HepG2 (cell line): ENCODE measurements around the gene FOXA3. TPM values are rescaled to one million over a fixed set of nuclear protein-coding genes. Genes with fewer than 3 reads are reported as not detected.
A peak's percentile ranks its signal among the peaks of the same experiment; 100 is the strongest.

Experiments
- ARID2 ChIP-seq: sonication (generic); formaldehyde crosslinking; IDR thresholded peaks from 2 replicates; pipeline ENCODE4 v1.8.1; 2022; ENCODE audit warnings: mild to moderate bottlenecking, missing genetic modification reagents, borderline replicate concordance
- CTCF ChIP-seq: sonication (generic); formaldehyde crosslinking; IDR thresholded peaks from 2 replicates; pipeline ENCODE4 v1.5.0; 2020; ENCODE audit warnings: mild to moderate bottlenecking, missing genetic modification reagents, moderate library complexity
- ERF ChIP-seq: IDR thresholded peaks from 2 replicates; pipeline ENCODE4 v1.6.1; 2018; ENCODE audit warnings: missing biosample characterization, missing genetic modification reagents
- HIC2 ChIP-seq: sonication (generic); formaldehyde crosslinking; IDR thresholded peaks from 2 replicates; pipeline ENCODE4 v1.9.0; 2022; ENCODE audit warnings: low read depth, missing genetic modification reagents
- KIAA2018 ChIP-seq: sonication (generic); formaldehyde crosslinking; IDR thresholded peaks from 2 replicates; pipeline ENCODE4 v1.5.0; 2020; ENCODE audit warnings: mild to moderate bottlenecking, missing genetic modification reagents, borderline replicate concordance
- MAFG ChIP-seq: sonication (generic); formaldehyde crosslinking; IDR thresholded peaks from 2 replicates; pipeline ENCODE4 v1.5.1; 2020; ENCODE audit warnings: mild to moderate bottlenecking, missing genetic modification reagents
- MXD3 ChIP-seq: IDR thresholded peaks from 2 replicates; pipeline ENCODE4 v1.6.1; 2016; ENCODE audit warnings: mild to moderate bottlenecking, missing biosample characterization, missing genetic modification reagents
- NFIB ChIP-seq: sonication (generic); formaldehyde crosslinking; IDR thresholded peaks from 2 replicates; pipeline ENCODE4 v1.9.0; 2021; ENCODE audit warnings: missing genetic modification reagents, mild to moderate bottlenecking, borderline replicate concordance
- PAWR ChIP-seq: sonication (generic); formaldehyde crosslinking; IDR thresholded peaks from 2 replicates; pipeline ENCODE4 v1.4.0; 2020; ENCODE audit warnings: missing genetic modification reagents, mild to moderate bottlenecking, borderline replicate concordance
- PLRG1 ChIP-seq: fragments of 450-650 bp; conservative IDR thresholded peaks from 2 replicates; pipeline ENCODE4 v1.6.1; 2016
- POLR2AphosphoS2 ChIP-seq: IDR thresholded peaks from 2 replicates; pipeline ENCODE4 v1.6.1; 2011; ENCODE audit warnings: low read depth, low read length, improper control_type of control experiment
- SP140L ChIP-seq: sonication (generic); formaldehyde crosslinking; IDR thresholded peaks from 2 replicates; pipeline ENCODE4 v1.4.0; 2020; ENCODE audit warnings: missing genetic modification reagents, borderline replicate concordance
- ZKSCAN8 ChIP-seq: IDR thresholded peaks from 2 replicates; pipeline ENCODE4 v1.6.1; 2016; ENCODE audit warnings: borderline replicate concordance, missing genetic modification reagents, missing compliant biosample characterization
- ZNF12 ChIP-seq: sonication (generic); formaldehyde crosslinking; IDR thresholded peaks from 2 replicates; pipeline ENCODE4 v1.5.0; 2020; ENCODE audit warnings: missing genetic modification reagents
- ZNF234 ChIP-seq: sonication (generic); formaldehyde crosslinking; conservative IDR thresholded peaks from 2 replicates; pipeline ENCODE4 v1.5.1; 2020; ENCODE audit warnings: mild to moderate bottlenecking, missing genetic modification reagents
- ZNF816 ChIP-seq: sonication (generic); formaldehyde crosslinking; IDR thresholded peaks from 2 replicates; pipeline ENCODE4 v1.8.0; 2022; ENCODE audit warnings: missing genetic modification reagents, mild to moderate bottlenecking, borderline replicate concordance
- ZNF83 ChIP-seq: sonication (generic); formaldehyde crosslinking; IDR thresholded peaks from 2 replicates; pipeline ENCODE4 v1.4.0; 2020; ENCODE audit warnings: missing genetic modification reagents, mild to moderate bottlenecking, borderline replicate concordance
- polyA plus RNA-seq, 8 experiments: library from polyadenylated mRNA; depleted of rRNA in 3 of 8; stranded (reverse) in 7 of 8; unstranded in 1 of 8; fragments of >200 nt; fragmentation: Illumina TruSeq in 4 of 8; extraction: Trizol in 4 of 8; gene quantifications; 2 replicates each; pipeline versions ENCODE4 v1.2.1 to v1.2.3, GENCODE V29; 2011 to 2016; ENCODE audit warnings: low read depth in 4 of 8, missing spikeins in 1 of 8, mixed read lengths in 1 of 8; ENCODE audit not compliant: insufficient read depth in 1 of 8
- total RNA-seq, 5 experiments: library from RNA; depleted of rRNA; stranded (reverse); fragments of >200 nt; fragmentation: Illumina TruSeq; extraction: Trizol; gene quantifications; 2 replicates each; pipeline ENCODE4 v1.2.3, GENCODE V29; 2016; ENCODE audit warnings: low read depth in 1 of 5

The FOXA3 gene
- total and polyA plus RNA-seq, 2 of the 13 experiments (the other 11 are each of a cell fraction or from before 2014, with no cell fraction given): 29.8 to 47.6 TPM

- TF ChIP-seq KIAA2018 (CRISPR knock-in tag): no peak
- no peak for TF ChIP-seq ZNF12 (CRISPR knock-in tag)
- no peak for TF ChIP-seq NFIB (CRISPR knock-in tag)
- TF ChIP-seq ZNF83 (CRISPR knock-in tag): no peak
- TF ChIP-seq MAFG: no peak
- TF ChIP-seq SP140L (CRISPR knock-in tag): no peak
- no peak for TF ChIP-seq POLR2AphosphoS2
- no peak; the same call in 1 of the 2 replicates for TF ChIP-seq MXD3 (CRISPR knock-in tag)
- TF ChIP-seq ERF (CRISPR knock-in tag): peak; percentile 74; the same call in 1 of the 2 replicates
- TF ChIP-seq ZNF816 (CRISPR knock-in tag): peak; percentile 40; the same call in 1 of the 2 replicates
- TF ChIP-seq PAWR (CRISPR knock-in tag): no peak
- TF ChIP-seq HIC2 (CRISPR knock-in tag): no peak
- TF ChIP-seq ZKSCAN8 (CRISPR knock-in tag): no peak
- TF ChIP-seq ARID2 (CRISPR knock-in tag): 0 out of 2 replicates have a peak, but pooled peaks have one; percentile 33
- TF ChIP-seq PLRG1: no peak
- peak; percentile 86 for TF ChIP-seq CTCF (CRISPR knock-in tag)
- no peak; the same call in 1 of the 2 replicates for TF ChIP-seq ZNF234 (CRISPR knock-in tag)
Measured at GRCh38 chr19:45863840-45864628, at the start of gene FOXA3 (continued).
